ENCODE results near the gene CLHC1.
"Not testable (repeated sequence)": the region's sequence is repeated elsewhere in the genome, so short reads cannot be mapped to it uniquely, and the experiment has no call there.

The CLHC1 gene

DNA sequence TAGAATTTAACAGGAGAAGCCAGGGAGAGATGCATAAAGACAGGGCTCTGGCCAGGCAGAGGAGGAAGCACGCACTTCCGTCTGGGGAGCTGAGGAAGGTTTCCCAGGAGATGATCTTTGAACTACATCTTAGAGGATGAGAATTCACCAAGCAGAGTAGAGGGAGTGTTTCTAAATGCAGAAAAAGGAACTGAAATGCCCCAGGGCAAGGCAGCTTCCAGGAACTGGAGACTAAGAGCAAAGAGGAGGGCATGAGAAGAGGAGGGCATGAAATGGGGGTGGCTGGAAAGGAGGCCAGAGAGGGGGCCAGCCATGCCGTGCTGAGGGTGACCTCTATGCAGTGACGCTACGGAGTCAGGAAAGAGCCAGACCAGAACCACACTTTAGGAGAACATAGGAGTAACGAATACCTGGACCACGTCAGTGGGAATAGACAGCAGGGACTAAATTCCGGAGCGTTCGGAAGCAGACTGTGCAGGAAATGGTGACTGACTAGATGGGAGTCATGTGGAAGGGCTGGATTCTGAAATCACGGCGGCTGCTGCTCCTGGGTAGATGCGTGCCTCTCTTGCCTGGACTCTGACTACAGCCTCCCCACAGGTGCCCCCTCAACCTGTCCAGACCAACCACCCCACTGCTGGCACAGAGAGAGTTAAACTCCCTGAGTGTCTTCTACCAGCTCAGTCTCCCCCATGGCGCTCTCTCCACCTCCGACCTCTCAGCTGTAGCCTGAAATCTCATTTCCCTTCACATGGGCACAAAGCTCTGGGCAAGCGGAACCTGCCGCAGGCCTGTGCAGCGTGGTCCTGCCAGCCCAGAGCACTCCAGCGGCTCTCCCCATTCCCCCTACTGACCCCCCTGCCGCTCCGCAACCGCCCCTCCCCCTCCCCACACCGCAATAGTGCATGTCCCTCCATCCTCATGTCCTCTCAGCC, 94.8 kb downstream of the CLHC1 start:
- DNase-seq = peak in 39 of 56 donors; percentile 12 to 72 (median 51)

- peak in 1 of 56 donors; percentile 17 for DNase-seq
These were observed 96.0 kb downstream of the CLHC1 start for GRCh38 chr2:55136138-55136541.

DNA sequence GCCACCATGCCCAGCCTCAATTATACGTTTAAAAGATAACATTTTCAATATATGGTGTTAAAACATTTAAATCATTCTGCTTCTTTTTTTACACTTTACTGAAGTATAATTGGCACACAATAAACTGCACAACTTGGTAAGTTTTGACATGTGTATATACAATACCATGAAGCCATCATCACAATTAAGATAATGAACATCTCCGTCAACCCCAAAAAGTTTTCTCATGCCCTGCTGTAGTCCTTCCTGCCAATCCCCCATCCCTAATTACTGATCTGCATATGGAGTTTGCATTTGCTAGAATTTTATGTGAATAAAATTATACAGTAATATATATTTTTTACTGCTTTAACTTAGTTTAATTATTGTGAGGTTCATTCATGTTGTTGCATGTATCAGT, 96.6 kb downstream of the CLHC1 start:
- no peak for DNase-seq

DNA sequence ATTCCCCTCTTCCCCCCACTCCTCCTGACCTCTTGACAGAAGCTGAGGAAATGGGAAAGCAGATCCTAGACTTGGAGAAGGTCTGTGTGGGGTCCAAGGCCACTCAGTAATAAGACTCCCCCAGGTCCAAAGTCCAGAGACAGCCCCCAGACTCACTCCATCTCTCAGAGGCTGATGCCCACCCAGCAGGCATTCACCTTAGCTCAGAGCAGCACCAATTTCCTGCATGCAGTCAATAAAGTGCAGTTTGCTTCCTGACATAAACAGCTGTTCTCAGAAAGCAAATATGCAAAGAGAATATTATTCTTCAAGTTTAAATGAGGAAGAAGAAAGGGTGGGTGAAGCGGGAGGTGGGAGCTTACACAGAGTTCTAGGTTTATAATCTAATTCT, 97.8 kb downstream of the CLHC1 start:
- peak in 1 of 56 donors; percentile 55 for DNase-seq

- peak in 41 of 56 donors; percentile 11 to 84 (median 64) for DNase-seq
These were observed 98.4 kb downstream of the CLHC1 start for GRCh38 chr2:55133467-55134315.

DNA sequence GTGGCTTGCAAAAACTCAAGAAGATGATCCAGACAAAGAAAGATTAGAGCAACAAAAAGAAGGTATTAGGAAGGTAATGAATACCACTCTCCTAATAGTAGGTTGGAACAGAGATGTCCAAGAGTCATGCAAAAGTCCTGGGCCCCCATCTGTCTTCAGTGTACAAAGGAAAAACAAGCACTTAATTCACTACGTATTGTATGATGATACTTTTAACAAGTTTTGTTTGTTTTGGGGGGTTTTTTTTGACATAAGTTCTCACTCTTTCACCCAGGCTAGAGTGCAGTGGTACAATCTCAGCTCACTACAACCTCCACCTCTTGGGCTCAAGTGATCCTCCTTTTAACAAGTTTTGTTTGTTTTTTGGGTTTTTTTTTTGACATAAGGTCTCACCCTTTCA, 101.2 kb downstream of the CLHC1 start:
- DNase-seq = no peak

- not testable (repeated sequence) for DNase-seq
These were observed 105.5 kb downstream of the CLHC1 start for GRCh38 chr2:55126643-55127042.
